Vagina (tissue), 2 donors: ENCODE data around the gene ANKS6.

ENCODE experiments used
- CTCF ChIP-seq, 3 experiments: fragments of 450-650 bp in 2 of 3; fragments of 200-600 bp in 1 of 3; sonication (generic) in 1 of 3; IDR thresholded peaks; one replicate each; pipeline ENCODE4 v1.5.1; 2017 to 2019; ENCODE audit warnings: antibody characterized with exemption in 3 of 3, mild to moderate bottlenecking in 2 of 3, moderate library complexity in 2 of 3
- POLR2A ChIP-seq, 2 donors: fragments of 450-650 bp; IDR thresholded peaks; one replicate each; pipeline ENCODE4 v1.6.1; 2017; ENCODE audit warnings: antibody characterized with exemption in 2 of 2, mild to moderate bottlenecking in 2 of 2, moderate library complexity in 2 of 2

- TF ChIP-seq POLR2A (IDR thresholded peaks at IDR 0.05) (no peak), CTCF (IDR thresholded peaks at IDR 0.05) (no peak)
These were observed 29.8 kb downstream of the ANKS6 start for GRCh38 chr9:98766586-98766985.
